Mucosa of stomach (tissue), 1 donor: ENCODE data around the gene RIPPLY2.
"Not testable (repeated sequence)": the region's sequence is repeated elsewhere in the genome, so short reads cannot be mapped to it uniquely, and the experiment has no call there.

Experiments used
- H3K27me3 ChIP-seq: one replicate; pipeline ENCODE4 v1.7.0; 2013; ENCODE audit warnings: mild to moderate bottlenecking, low read length; ENCODE audit not compliant: control insufficient read depth, insufficient read depth
- H3K36me3 ChIP-seq: one replicate; pipeline ENCODE4 v1.7.0; 2013; ENCODE audit warnings: low read length; ENCODE audit not compliant: control insufficient read depth, insufficient read depth
- H3K4me1 ChIP-seq: one replicate; pipeline ENCODE4 v1.7.0; 2013; ENCODE audit warnings: mild to moderate bottlenecking, low read length; ENCODE audit not compliant: control insufficient read depth, insufficient read depth
- H3K4me3 ChIP-seq: one replicate; pipeline ENCODE4 v1.7.0; 2013; ENCODE audit warnings: low read length
- H3K9ac ChIP-seq: one replicate; pipeline ENCODE4 v1.7.0; 2013; ENCODE audit warnings: mild to moderate bottlenecking, low read length, moderate library complexity
- H3K9me3 ChIP-seq: one replicate; pipeline ENCODE4 v1.7.0; 2013; ENCODE audit warnings: mild to moderate bottlenecking, low read length, moderate library complexity; ENCODE audit not compliant: control insufficient read depth
- donor health status: Pancreatic carcinoma.

Gene RIPPLY2

GRCh38 chr6:83885984-83886383 lies 32.8 kb downstream of the RIPPLY2 start:
- no peaks in the 10 kb centered on the region for H3K4me1 ChIP-seq
- no peak overlapping the region for H3K4me3 ChIP-seq
- H3K9ac ChIP-seq = no peak overlapping the region
- H3K27me3 ChIP-seq = no peaks in the 10 kb centered on the region
- no peaks in the 10 kb centered on the region for H3K36me3 ChIP-seq
- no peaks in the 10 kb centered on the region for H3K9me3 ChIP-seq

- H3K4me1 ChIP-seq = no peaks in the 10 kb centered on the region
- H3K36me3 ChIP-seq = no peaks in the 10 kb centered on the region
- H3K27me3 ChIP-seq = no peaks in the 10 kb centered on the region
- H3K9ac ChIP-seq = no peak overlapping the region
- no peak overlapping the region for H3K4me3 ChIP-seq
- H3K9me3 ChIP-seq = no peaks in the 10 kb centered on the region
Measured at GRCh38 chr6:83889621-83890020, 36.5 kb downstream of the RIPPLY2 start.

- no peaks in the 10 kb centered on the region for H3K36me3 ChIP-seq
- H3K4me1 ChIP-seq = no peaks in the 10 kb centered on the region
- H3K9ac ChIP-seq = no peak overlapping the region
- no peak overlapping the region for H3K4me3 ChIP-seq
- no peaks in the 10 kb centered on the region for H3K9me3 ChIP-seq
- H3K27me3 ChIP-seq = no peaks in the 10 kb centered on the region
Measured at GRCh38 chr6:83890520-83890919, 37.4 kb downstream of the RIPPLY2 start.

GRCh38 chr6:83891586-83891985 lies 38.4 kb downstream of the RIPPLY2 start:
- H3K9ac ChIP-seq = no peak overlapping the region
- no peaks in the 10 kb centered on the region for H3K4me1 ChIP-seq
- H3K27me3 ChIP-seq = no peaks in the 10 kb centered on the region
- H3K9me3 ChIP-seq = no peaks in the 10 kb centered on the region
- no peaks in the 10 kb centered on the region for H3K36me3 ChIP-seq
- no peak overlapping the region for H3K4me3 ChIP-seq

GRCh38 chr6:83893024-83893423 lies 39.9 kb downstream of the RIPPLY2 start:
- Histone ChIP-seq H3K9ac (no peak overlapping the region), H3K27me3 (no peaks in the 10 kb centered on the region), H3K4me3 (no peak overlapping the region), H3K4me1 (no peaks in the 10 kb centered on the region), H3K9me3 (no peaks in the 10 kb centered on the region), H3K36me3 (no peaks in the 10 kb centered on the region)

- H3K9ac ChIP-seq, H3K9me3 ChIP-seq, H3K27me3 ChIP-seq, H3K36me3 ChIP-seq, H3K4me3 ChIP-seq, H3K4me1 ChIP-seq: not testable (repeated sequence)
Measured at GRCh38 chr6:83897094-83897493, 43.9 kb downstream of the RIPPLY2 start.

GRCh38 chr6:83901624-83902023 lies 48.5 kb downstream of the RIPPLY2 start:
- H3K4me3 ChIP-seq = no peak overlapping the region
- H3K9me3 ChIP-seq = no peaks in the 10 kb centered on the region
- H3K9ac ChIP-seq = no peak overlapping the region
- H3K36me3 ChIP-seq = no peaks in the 10 kb centered on the region
- H3K27me3 ChIP-seq = no peaks in the 10 kb centered on the region
- no peaks in the 10 kb centered on the region for H3K4me1 ChIP-seq

GRCh38 chr6:83904395-83904794 lies 51.2 kb downstream of the RIPPLY2 start:
- no peaks in the 10 kb centered on the region for H3K36me3 ChIP-seq
- H3K27me3 ChIP-seq = no peaks in the 10 kb centered on the region
- H3K4me3 ChIP-seq = no peak overlapping the region
- no peaks in the 10 kb centered on the region for H3K4me1 ChIP-seq
- no peak overlapping the region for H3K9ac ChIP-seq
- no peaks in the 10 kb centered on the region for H3K9me3 ChIP-seq

GRCh38 chr6:83905648-83906047 lies 52.5 kb downstream of the RIPPLY2 start:
- H3K27me3 ChIP-seq = no peaks in the 10 kb centered on the region
- H3K4me3 ChIP-seq = no peak overlapping the region
- H3K36me3 ChIP-seq = no peaks in the 10 kb centered on the region

More at GRCh38 chr6:83905648-83906047, 52.5 kb downstream of the RIPPLY2 start:
- H3K9ac ChIP-seq = no peak overlapping the region
- no peaks in the 10 kb centered on the region for H3K9me3 ChIP-seq
- no peaks in the 10 kb centered on the region for H3K4me1 ChIP-seq
